Neural cell (in vitro differentiated cells): ENCODE data around the gene VWA1. TPM values are rescaled to one million over a fixed set of nuclear protein-coding genes. Genes with fewer than 3 reads are reported as not detected.

Experiments
- H2AFZ ChIP-seq: fragments of 200-600, 300-800 bp; sonication (generic), shearing (Covaris generic); 2 replicates; pipeline ENCODE4 v1.6.0; 2014; ENCODE audit warnings: low read depth, mild to moderate bottlenecking, antibody characterized with exemption, low read length, moderate library complexity
- H3F3A ChIP-seq: fragments of 200-600 bp; shearing (Covaris generic); 2 replicates; pipeline ENCODE4 v1.6.1; 2016; ENCODE audit warnings: mild to moderate bottlenecking, moderate library complexity, mixed read lengths, antibody characterized with exemption, low read length; ENCODE audit not compliant: insufficient read depth, poor library complexity, severe bottlenecking
- H3K27ac ChIP-seq: fragments of 200-600, 300-800 bp; sonication (generic), shearing (Covaris generic); 2 replicates; pipeline ENCODE4 v1.5.1; 2014; ENCODE audit warnings: mild to moderate bottlenecking, low read length, moderate library complexity
- H3K27me3 ChIP-seq: fragments of 300-800, 200-600 bp; sonication (generic), shearing (Covaris generic); 2 replicates; pipeline ENCODE4 v1.6.0; 2014; ENCODE audit warnings: mild to moderate bottlenecking, low read depth, low read length, moderate library complexity; ENCODE audit not compliant: insufficient read depth
- H3K36me3 ChIP-seq: fragments of 300-800, 200-600 bp; sonication (generic), shearing (Covaris generic); 2 replicates; pipeline ENCODE4 v1.5.1; 2014; ENCODE audit warnings: mild to moderate bottlenecking, antibody characterized with exemption, low read length, moderate library complexity; ENCODE audit not compliant: insufficient read depth
- H3K4me2 ChIP-seq: fragments of 300-800, 200-600 bp; sonication (generic), shearing (Covaris generic); 2 replicates; pipeline ENCODE4 v1.6.0; 2014; ENCODE audit warnings: mild to moderate bottlenecking, low read length
- H3K4me3 ChIP-seq: fragments of 300-800, 200-600 bp; sonication (generic), shearing (Covaris generic); 2 replicates; pipeline ENCODE4 v1.5.1; 2014; ENCODE audit warnings: mild to moderate bottlenecking, low read length, moderate library complexity
- H3K79me2 ChIP-seq: fragments of 200-600 bp; shearing (Covaris generic); replicated peaks from 2 replicates; pipeline ENCODE4 v1.6.0; 2014; ENCODE audit warnings: mild to moderate bottlenecking, low read length, moderate library complexity; ENCODE audit not compliant: insufficient read depth
- H3K9ac ChIP-seq: fragments of 300-800, 200-600 bp; sonication (generic), shearing (Covaris generic); 2 replicates; pipeline ENCODE4 v1.6.1; 2016; ENCODE audit warnings: mild to moderate bottlenecking, low read length, mixed read lengths
- H3K9me2 ChIP-seq: fragments of 200-600 bp; shearing (Covaris generic); 2 replicates; pipeline ENCODE4 v1.6.1; 2016; ENCODE audit warnings: mild to moderate bottlenecking, low read length, mixed read lengths; ENCODE audit not compliant: insufficient read depth
- H3K9me3 ChIP-seq: fragments of 200-600, 300-800 bp; sonication (generic), shearing (Covaris generic); 2 replicates; pipeline ENCODE4 v1.6.1; 2016; ENCODE audit warnings: mild to moderate bottlenecking, mixed run types, low read length, moderate library complexity, mixed read lengths
- H4K20me1 ChIP-seq: fragments of 200-600 bp; shearing (Covaris generic); 2 replicates; pipeline ENCODE4 v1.6.1; 2016; ENCODE audit warnings: mild to moderate bottlenecking, mixed run types; ENCODE audit not compliant: insufficient read depth
- CTCF ChIP-seq: fragments of 450-650 bp; IDR thresholded peaks from 2 replicates; pipeline ENCODE4 v1.5.1; 2014; ENCODE audit warnings: antibody characterized with exemption, mild to moderate bottlenecking, moderate library complexity; ENCODE audit not compliant: poor library complexity, severe bottlenecking
- EP300 ChIP-seq: fragments of 450-650 bp; conservative IDR thresholded peaks from 2 replicates; pipeline ENCODE4 v1.6.1; 2014; ENCODE audit warnings: antibody characterized with exemption, mild to moderate bottlenecking, moderate library complexity; ENCODE audit not compliant: poor library complexity, severe bottlenecking
- EZH2 ChIP-seq: fragments of 200-600, 300-800 bp; shearing (Covaris generic), sonication (generic); IDR thresholded peaks from 2 replicates; pipeline ENCODE4 v1.6.1; 2014; ENCODE audit warnings: antibody characterized with exemption, low read length, borderline replicate concordance, mild to moderate bottlenecking; ENCODE audit not compliant: insufficient read depth, poor library complexity, severe bottlenecking
- MXI1 ChIP-seq: fragments of 450-650 bp; conservative IDR thresholded peaks from 2 replicates; pipeline ENCODE4 v1.6.1; 2014; ENCODE audit warnings: antibody characterized with exemption, mild to moderate bottlenecking; ENCODE audit not compliant: poor library complexity, severe bottlenecking
- POLR2AphosphoS5 ChIP-seq: IDR thresholded peaks from 2 replicates; pipeline ENCODE4 v1.6.1; 2012
- RAD21 ChIP-seq: fragments of 450-650 bp; conservative IDR thresholded peaks from 2 replicates; pipeline ENCODE4 v1.6.1; 2014; ENCODE audit warnings: antibody characterized with exemption, mild to moderate bottlenecking, moderate library complexity
- REST ChIP-seq: IDR thresholded peaks from 2 replicates; pipeline ENCODE4 v1.6.1; 2012; ENCODE audit warnings: borderline replicate concordance
- SMC3 ChIP-seq: fragments of 450-650 bp; conservative IDR thresholded peaks from 2 replicates; pipeline ENCODE4 v1.6.1; 2014; ENCODE audit warnings: antibody characterized with exemption, mild to moderate bottlenecking, moderate library complexity; ENCODE audit not compliant: poor library complexity
- TAF1 ChIP-seq: IDR thresholded peaks from 2 replicates; pipeline ENCODE4 v1.6.1; 2012; ENCODE audit warnings: low read depth
- polyA plus RNA-seq: library from polyadenylated mRNA; depleted of rRNA; stranded (reverse); fragments of >200 nt; gene quantifications from 2 replicates; pipeline ENCODE4 v1.2.3, GENCODE V29; 2014

VWA1 gene
- polyA plus RNA-seq, 1 donor from 2014 or later, result 0.88 TPM

DNA sequence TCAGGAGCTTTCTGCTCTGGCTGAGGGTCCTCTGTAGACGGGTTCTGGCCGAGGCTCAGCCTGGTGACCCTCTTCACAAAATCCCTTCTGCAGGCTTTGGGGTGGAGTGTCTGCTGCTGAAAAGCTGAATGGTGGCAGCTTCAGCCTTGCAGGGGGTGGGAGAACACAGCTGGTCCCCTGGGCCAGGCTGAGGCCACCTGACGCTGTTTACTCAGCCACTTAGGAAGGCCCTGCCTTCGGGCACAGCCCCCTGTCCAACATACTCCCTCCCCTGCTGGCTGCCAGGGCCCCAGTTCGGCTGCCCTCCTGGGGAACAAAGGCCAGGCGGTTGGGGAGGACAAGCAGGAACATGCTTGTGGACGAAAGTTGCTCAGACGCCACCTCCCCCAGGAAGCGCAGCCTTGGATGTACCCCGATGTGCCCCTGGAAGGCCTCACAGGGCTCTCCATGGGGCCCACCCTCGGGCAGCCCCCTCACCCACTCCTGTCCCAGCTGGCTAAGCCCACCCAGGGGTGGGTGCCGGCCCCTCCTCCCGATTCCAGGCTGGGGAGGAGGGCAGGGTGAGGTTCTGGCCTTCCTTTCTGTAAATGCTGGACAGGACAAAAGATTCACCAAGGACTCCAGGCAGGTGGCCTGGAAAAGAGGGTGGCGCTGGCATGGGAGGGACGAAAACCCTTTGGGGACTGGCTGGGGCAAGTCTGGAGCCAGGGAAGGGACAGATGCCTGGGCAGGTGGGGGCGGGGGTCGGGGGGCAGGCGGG, 14.2 kb upstream of the VWA1 start, which contains the start of gene ANKRD65:
ANKRD65 (minus strand) TSS at position 130 of the 760 bp plus-strand sequence. CDS start 271 bp downstream, outside the sequence.
- Histone ChIP-seq H3K36me3 (no peaks in the 10 kb centered on the region), H4K20me1 (no peaks in the 10 kb centered on the region), H3K9me3 (no peaks in the 10 kb centered on the region), H3K9me2 (no peaks in the 10 kb centered on the region), H3K27ac (no peak within 1 kb of the TSS), H3K79me2 (no peaks in the 10 kb centered on the region), H3K4me3 (no peak within 1 kb of the TSS), H2AFZ (no peak within 1 kb of the TSS), H3F3A (no peaks in the 10 kb centered on the region), H3K9ac (no peak within 1 kb of the TSS), H3K4me2 (no peak within 1 kb of the TSS), H3K27me3 (no peaks in the 10 kb centered on the region)
- TF ChIP-seq SMC3, result no peak
- TF ChIP-seq CTCF, result no peak
- TF ChIP-seq POLR2AphosphoS5, result no peak
- no peak for TF ChIP-seq EZH2
- TF ChIP-seq TAF1, result no peak
- TF ChIP-seq EP300, result no peak
- no peak for TF ChIP-seq REST
- no peak for TF ChIP-seq RAD21
- TF ChIP-seq MXI1, result no peak

DNA sequence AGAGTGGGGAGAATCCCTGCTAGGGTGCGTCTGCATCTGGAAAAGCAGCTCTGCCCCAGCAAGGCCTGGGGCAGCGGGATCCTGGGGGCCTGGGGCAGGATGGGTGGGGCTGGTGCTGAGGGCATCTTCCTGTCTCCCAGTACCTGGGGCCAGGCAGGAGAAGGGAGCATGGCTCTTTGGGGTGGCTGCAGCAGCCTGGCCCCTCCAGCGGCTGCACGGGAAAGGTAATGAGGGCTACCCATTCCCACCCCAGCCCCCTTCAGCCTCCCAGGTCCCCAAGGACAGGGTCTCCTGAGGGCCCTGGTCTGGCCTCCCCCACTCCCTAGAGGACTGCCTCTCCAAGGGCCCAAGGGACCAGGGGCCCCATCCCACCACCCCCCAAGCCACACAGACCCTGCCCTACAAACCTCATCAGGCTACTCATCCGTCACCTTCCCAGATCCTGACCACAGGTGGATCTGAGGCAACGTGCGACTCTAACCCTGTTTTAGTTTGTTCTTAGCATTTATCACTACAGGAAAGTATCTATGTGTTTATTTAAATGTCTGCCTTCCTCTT, 13.5 kb upstream of the VWA1 start:
- H2AFZ ChIP-seq, result no peak overlapping the region
- H3K9me3 ChIP-seq, result no peaks in the 10 kb centered on the region
- TF ChIP-seq EP300 (no peak), CTCF (no peak), POLR2AphosphoS5 (no peak)
- no peak overlapping the region for H3K27ac ChIP-seq
- H3K4me3 ChIP-seq, result no peak overlapping the region
- no peaks in the 10 kb centered on the region for H3K9me2 ChIP-seq
- H3K36me3 ChIP-seq, result no peaks in the 10 kb centered on the region
- H3K4me2 ChIP-seq, result no peak overlapping the region
- H3K9ac ChIP-seq, result no peak overlapping the region
- H4K20me1 ChIP-seq, result no peaks in the 10 kb centered on the region
- H3K79me2 ChIP-seq, result no peaks in the 10 kb centered on the region
- no peaks in the 10 kb centered on the region for H3K27me3 ChIP-seq
- no peaks in the 10 kb centered on the region for H3F3A ChIP-seq
